ENCODE measurements around the gene EXOSC5.
A peak's percentile ranks its signal among the peaks of the same experiment; 100 is the strongest.
"Not testable (repeated sequence)": the region's sequence is repeated elsewhere in the genome, so short reads cannot be mapped to it uniquely, and the experiment has no call there.

The EXOSC5 gene

DNA sequence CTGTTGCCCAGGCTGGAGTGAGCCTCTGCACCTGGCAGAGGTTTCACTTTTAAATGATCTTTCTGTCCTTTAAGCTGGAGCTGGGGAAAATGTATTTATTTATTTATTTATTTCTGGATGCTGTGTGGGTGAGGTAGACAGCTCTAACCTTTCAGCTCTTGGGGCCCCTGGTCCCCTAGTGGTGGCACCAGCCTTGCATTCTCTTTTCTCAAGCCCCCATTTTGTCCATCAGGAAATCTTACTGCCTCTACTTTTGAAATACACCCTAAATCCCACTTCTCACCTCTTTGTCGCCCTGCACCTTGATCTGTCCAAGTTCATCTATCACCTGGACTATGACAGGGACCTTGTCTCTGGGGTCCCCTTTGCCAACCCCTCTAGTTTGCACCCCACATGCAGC lies 31.1 kb downstream of the EXOSC5 start:
- no peak for DNase-seq (ENCODE audit: low spot score)

DNA sequence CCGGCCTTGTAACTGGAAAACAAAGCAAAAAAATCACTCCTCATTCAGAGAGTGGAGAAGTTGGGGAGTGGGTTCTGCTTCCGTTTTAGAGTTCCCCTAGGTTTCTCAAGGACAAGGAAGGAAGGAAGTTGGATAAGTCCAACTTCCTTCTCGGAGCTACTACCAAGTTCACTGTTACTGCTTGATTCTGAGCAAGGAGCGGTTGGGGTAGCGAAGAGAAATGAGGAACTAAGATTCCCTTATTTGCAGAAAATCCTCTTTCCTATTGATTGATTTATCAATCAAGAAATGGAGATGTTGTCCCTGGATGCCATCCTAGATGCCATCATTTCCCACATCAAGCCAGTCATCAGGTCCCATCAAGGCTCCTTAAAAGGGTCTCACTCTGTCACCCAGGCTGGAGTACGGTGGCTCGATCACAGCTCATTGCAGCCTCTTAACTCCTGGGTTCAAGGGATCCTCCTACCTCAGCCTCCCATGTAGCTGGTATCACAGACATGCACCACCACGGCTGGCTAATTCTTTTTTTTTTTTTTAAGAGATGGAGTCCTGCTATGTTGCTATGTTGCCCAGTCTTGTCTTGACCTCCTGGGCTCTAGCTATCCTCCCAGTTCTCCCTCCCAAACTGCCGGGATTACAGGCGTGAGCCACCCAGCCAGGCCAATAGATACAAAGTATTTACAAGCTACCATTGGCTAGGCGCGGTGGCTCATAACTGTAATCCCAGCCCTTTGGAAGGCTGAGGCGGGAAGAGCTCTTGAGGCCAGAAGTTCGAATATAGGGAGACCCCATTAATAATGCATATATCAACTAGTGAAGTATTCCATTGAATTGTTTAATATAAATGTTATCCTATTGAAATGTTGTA lies 32.4 kb downstream of the EXOSC5 start:
- DNase-seq (ENCODE audit: low spot score): no peak

DNA sequence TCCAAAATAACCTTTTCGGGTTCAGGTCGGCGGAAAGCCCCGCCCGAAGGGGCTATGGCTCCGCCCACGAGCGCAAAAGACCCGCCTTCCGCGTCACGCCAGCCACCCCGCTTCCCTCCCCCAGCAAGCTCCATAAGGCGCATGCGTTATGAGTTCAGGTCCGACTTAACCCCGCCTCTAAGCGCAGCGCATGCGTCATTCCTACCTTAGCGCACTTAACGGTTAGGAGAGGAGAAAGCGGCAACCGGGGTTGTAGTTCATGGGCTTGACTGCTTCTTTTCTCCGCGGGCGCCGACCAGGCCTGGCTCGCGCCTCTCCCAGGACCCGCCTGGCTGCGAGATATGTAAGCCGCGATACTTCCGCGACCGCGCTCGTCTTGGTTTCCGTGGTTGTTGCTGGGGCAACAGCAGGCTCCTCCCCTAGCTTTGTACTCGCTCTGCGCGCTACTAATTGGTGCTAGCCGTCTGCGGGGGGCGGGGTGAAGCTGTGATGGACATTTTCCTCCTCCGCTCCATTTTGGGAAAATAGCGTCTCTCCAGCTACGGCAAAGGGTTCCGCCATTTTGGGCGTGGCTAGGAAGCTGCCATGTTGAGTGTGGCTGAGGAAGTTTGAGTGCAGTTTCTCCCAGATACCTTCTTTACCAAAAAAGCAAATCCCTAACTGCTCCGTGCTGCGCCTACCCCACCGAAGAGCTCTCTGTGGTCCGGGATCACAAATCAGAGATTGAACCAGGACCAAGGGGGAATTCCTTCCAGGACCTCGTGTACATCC lies 33.2 kb downstream of the EXOSC5 start, which contains the start of gene B9D2:
Gene B9D2 (minus strand): TSS at position 397 of the 771 bp plus-strand sequence. CDS start 630 bp downstream, outside the sequence.
- peak; percentile 100 for DNase-seq (ENCODE audit: low spot score)

DNA sequence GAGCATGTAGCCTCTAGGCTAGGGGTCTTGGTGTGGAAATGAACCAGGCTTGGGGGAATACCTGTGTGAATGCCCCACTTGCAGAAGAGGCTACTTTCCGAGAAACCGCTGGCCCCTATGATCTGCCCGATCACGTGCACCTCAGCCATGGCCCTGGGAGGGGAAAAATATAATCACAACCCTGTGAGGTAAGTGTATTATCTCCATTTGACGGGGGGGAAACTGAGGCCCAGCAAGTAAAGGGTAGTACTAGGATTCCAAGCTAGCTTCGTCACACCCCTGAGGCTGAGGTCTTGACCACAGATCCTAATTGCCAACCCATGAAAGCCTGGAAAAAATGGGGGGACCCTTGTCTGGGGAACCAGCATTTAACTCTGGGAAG lies 33.8 kb downstream of the EXOSC5 start:
- DNase-seq (ENCODE audit: low spot score): peak; percentile 17

DNA sequence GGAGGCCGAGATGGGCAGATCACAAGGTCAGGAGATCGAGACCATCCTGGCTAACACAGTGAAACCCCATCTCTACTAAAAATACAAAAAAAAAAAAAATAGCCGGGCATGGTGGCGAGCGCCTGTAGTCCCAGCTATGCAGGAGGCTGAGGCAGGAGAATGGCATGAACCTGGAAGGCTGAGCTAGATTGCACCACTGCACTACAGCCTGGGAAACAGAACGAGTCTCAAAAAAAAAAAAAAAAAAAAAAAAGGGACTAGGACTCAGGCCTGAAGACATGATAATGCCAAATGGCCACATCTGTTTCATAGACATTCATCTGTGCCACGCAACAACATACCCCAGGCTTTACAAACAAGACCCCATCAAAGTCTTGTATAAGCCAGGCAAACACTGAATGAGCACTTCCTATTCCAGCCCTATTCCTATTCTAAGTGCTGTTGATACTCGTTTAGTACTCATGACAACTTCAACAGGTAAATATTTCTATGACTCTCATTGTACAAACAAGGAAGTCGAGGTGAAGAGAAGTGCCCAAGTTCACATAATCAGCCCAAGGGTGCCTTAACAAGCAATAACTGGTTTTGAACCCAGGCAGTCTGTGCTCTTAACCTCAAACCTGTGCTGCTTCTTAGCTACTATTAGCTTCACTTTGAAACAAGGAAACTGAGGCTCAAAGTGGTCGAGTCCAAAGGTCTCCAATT lies 34.9 kb downstream of the EXOSC5 start:
- no peak for DNase-seq (ENCODE audit: low spot score)

DNA sequence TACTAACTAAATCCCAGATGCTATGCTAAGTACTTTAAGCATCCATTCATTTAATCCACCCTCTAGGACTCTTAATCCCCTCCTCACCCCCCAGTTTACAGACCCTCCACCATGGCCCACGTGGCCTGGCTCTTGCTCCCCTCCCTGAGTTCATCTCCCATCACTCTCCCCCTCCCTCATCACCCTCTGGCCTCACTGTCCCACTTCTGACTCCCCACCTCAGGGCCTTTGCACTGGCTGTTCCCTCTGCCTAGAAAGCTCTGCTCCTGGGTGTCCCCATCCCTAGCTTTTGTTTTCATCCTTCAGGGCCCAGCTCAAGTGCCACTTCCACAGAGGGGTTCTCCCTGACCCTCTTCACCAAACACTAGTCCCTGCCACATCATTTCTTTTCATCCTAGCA lies 37.4 kb downstream of the EXOSC5 start:
- DNase-seq (ENCODE audit: low spot score): no peak

DNA sequence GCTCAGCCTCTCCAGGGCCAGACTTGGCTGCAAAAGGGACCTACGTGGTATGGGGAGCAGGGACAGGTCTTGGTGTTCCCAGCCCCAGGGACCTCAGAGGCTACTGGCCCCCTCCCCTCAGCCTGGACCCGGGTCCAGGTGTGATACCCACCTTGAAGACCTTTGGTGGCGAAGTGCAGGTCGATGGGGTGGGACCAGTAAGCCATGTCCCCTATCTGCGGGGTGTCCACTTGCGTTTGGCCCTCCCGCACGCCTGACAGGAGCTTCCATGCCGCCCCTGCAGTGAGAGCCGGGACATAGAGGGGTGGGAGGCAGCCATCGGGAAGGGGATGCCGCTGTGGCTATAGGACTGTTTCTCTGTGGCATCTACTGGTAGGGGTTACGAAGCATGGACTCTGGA lies 39.4 kb downstream of the EXOSC5 start:
- no peak for DNase-seq (ENCODE audit: low spot score)

DNA sequence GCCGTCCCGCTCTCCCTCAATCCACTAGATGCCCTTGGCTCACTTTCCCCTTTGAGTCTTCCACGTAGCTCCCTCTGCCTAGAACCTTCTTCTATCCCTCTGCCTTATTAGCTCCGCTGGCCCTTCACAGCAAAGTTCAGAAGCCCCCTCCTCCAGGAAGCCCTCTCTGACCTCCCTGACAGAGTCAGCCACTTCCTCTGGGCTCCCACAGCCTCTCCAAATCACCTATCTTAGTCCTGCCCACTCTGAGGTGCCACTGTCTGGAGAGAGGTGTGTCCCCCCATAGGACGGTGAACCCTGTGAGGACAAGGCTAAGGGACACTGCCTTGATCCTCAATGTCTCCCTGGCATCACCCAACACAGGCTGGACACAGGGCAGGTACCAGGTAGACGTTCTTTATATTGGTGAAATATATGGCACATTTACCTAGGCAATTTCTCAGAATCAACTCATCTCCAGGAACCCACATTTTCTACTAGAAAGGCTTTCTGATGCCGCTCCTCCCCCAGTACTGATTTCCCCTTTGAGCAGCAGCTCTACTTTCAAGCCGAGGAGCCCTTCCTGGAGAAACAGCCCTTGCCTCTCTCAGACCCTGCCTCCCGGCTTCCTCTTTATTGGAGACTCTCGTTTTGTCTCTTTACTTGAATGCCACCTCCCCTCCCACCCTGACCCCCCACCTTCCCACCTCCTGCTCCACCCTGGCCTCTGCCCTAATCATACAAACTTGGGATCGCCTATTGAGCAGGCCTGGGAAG lies 40.0 kb downstream of the EXOSC5 start:
- no peak for DNase-seq (ENCODE audit: low spot score)

DNA sequence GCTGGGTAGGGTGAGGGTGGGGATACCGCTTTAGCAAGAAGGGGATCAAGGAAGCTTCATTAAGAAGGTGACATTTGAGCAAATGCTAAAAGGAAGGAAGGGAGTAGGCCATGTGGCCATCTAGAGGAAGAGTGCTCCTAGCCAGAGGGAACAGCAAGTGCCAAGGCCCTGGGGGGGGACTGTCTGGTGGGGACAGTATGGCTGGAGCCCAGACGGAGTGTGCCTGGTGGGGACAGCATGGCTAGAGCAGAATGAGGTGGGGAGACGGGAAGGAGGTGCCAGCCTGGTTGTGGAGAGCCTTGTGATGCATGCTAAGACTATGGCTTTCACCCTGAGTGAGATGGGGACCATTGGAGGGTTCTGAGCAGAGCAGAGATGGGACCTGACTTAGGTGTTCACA lies 41.4 kb downstream of the EXOSC5 start:
- no peak for DNase-seq (ENCODE audit: low spot score)

DNA sequence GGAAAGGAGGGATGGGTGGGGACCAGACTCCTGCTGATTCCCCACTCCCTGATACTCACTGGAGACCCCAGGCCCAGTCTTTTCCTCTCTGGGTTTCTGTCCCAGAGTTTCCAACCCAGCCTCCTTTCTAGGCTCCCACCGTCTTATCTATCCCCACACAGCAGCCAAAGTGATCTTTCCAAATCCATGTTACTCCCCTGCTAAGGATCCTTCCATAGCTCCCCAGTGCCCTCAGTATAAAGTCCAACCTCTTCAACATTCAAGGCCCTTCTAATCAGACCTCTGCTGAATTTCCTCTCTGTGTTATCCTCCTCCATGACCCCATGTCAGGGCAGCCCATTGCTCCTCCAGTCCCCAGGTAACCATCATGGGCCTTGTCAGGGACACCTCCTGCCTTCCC lies 42.1 kb downstream of the EXOSC5 start:
- DNase-seq (ENCODE audit: low spot score): no peak

DNA sequence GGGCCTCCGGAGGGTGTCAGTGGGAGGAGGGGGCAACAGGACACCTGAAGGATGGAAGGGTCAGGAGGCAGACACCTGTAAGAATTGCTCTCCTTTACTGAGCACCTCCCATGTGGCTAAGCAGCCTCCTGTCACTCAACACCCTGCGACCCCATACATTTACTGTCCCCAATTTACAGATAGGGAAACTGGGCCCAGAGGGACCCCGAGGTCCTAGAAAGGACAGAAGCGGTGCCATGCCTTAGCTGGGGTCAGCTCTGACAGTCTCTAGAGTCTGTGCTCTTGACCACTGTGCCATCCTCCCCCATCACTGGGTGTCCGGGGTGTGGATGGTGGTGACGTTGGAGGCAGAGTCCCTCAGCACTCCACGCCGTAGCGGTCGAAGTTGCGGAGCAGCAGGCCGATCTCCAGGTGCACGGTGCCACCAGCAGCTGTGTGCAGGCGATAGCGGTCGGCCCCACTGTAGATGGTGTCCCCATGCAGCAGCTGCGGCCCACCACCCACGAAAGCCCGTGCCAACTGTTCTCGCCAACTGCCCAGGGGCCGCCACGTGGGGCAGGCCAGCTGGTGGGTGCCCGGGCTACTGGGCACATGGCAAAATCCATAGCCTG lies 42.7 kb downstream of the EXOSC5 start:
- no peak for DNase-seq (ENCODE audit: low spot score)

DNA sequence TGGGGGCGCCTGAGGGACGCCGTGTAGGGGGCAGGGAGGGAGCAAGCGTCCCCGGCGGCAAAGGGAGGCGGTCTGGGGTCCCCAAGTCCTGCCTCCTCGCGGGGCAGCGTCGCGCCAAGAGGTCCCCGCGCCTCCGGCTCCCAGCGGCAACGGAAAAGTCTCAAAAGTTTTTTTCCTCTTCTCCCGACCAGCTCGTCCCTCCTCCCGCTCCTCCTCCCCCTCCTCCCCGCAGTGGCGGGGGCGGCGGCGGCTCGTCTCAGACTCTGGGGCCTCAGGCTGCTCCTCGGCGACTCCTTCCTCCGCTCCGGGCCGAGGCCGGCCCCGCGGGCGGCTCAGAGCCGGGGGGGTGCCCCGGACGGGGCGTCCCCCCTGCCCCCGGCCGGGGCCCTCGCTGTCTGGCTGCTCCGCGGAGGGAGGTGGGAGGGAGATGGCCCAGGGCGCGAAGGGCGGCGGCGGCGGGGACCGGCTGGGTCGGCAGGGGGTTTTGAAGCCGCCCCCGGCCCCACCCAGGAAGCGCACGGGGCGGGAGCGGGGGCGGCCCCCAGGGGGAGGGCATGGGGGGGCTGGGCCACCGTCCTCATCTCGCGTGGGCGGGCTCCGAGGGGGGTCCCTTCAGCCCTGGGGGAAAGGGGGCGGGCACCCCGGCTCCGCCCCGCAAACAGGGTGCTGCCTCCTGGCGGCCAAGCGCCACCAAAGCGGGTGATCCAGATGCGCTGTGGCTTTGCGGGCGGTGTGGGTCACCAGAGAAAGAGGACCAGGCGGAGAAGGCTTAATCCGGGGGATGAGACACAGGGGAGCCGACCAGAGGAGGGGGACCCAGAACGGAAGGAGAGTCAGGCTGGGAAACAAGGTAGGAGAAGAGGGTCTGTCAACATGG lies 43.5 kb downstream of the EXOSC5 start, which contains the start of gene TGFB1:
Gene TGFB1 (minus strand): TSS at position 457 of the 877 bp plus-strand sequence. CDS start 878 bp downstream, outside the sequence.
- DNase-seq (ENCODE audit: low spot score): peak; percentile 76

DNA sequence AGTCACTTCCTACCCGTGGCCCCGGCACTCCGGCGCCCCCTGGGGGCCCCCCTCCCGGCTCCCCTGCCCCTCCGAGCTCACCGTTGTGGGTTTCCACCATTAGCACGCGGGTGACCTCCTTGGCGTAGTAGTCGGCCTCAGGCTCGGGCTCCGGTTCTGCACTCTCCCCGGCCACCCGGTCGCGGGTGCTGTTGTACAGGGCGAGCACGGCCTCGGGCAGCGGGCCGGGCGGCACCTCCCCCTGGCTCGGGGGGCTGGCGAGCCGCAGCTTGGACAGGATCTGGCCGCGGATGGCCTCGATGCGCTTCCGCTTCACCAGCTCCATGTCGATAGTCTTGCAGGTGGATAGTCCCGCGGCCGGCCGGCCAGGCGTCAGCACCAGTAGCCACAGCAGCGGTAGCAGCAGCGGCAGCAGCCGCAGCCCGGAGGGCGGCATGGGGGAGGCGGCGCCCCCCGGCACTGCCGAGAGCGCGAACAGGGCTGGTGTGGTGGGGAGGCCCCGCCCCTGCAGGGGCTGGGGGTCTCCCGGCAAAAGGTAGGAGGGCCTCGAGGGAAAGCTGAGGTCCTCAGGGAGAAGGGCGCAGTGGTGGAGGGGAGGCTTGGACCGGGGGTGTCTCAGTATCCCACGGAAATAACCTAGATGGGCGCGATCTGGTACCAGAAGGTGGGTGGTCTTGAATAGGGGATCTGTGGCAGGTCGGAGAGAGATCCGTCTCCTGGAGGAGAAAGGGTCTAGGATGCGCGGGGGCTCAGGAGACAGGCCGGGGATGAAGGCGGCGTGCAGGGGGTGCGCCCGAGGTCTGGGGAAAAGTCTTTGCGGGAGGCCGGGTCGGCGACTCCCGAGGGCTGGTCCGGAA lies 44.3 kb downstream of the EXOSC5 start:
- peak; percentile 61 for DNase-seq (ENCODE audit: low spot score)

DNA sequence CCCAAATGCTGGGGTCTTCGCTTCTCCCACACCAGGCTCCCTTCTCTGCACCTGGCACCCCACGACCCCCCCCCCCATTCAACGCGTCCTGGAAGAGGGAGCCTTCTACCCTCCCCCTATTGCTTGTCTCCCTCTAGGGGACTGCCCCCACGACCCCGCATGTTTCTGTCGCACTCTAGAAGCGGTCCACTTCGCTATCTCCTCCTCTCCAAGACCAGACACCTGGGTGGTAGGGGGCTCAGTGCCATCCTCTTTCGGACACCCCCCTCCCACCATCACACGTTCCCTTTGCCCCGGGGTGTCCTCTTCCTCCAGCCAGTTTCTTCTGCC lies 44.9 kb downstream of the EXOSC5 start:
- DNase-seq (ENCODE audit: low spot score): no peak

DNA sequence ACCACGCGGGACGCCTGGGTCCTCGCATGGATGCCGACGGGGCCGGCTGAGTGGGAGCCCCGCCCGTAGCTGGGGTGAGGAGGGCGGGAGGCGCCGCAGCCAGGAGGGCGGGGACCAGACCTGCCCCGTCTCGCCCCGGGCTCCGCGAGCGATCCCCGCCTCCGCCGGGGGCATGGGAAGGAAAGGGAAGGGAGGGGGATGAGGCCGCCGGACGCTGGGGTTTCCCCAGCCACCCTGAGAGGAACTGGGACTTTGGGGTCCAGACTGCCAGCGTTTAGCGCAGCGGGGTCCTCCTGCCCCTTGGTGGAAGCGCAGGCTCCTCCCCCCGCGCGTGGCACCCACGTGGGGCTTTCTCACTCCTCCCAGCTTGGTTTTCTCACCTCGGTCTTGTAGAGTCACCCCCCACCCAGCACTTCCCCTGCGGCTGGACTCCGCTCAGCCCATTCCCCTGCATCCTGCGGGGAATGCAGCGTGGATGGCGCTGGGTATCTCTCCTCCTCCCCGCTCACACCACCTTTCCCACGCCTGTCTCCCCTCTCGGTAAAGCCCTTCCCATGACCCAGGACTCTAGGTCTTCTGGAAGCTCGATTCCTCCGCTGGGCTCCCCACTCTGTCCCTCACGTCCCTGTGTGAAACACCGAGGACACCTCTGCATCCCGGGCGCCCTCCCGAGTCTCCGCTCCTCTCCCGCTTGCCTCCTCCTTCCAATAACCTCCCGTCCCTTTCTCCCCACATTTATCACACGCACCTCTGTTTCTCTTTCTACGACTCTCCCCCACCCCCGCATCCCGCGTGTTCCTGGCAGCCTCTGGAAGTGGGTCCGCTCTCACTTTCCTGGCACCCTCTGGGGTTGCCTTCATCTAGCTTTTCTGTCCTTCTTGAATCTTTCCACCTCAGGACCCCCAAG lies 45.6 kb downstream of the EXOSC5 start:
- peak; percentile 70 for DNase-seq (ENCODE audit: low spot score)

DNA sequence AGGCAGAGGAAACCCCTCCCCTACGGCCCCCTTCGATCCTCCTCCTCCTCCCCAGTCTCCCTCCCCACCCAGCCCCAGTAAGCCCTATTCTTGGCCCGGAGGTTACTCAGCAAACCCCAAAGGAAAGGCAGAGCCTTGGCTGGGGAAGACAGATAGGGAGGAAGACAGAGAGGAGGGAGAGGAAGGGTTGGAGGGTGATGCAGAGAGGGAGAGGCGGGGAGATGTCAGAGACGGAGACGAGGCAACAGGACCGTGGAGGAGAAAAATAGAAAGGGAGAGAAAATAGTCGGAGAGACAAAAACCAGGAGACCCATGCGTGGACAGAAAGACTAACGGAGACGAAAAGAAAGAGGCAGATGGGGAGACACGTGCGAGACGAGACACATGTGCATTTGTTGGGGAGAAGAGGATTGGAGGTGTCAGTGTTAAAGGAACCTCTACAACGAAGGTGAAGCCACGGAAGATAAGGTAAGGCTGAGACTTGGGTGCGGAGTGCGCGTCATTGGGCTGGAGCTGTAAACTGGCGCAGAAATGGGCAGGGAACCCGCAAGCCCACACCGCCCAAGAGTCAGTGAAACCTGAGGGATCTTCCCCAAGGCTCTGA lies 46.3 kb downstream of the EXOSC5 start:
- DNase-seq (ENCODE audit: low spot score): peak; percentile 21

DNA sequence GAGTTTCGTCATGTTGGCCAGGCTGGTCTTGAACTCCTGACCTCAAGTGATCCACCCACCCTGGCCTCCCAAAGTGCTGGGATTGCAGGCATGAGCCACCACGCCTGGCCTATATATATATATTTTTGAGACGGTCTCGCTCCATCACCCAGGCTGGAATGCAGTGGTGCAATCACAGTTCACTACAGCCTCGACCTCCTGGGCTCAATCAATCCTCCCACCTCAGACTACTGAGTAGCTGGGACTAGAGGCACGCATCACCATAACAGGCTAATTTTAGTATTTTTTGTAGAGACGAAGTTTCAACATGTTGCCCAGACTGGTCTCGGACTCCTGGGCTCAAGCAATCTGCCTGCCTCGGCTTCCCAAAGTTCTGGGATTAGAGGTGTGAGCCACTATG lies 50.2 kb downstream of the EXOSC5 start:
- not testable (repeated sequence) for DNase-seq (ENCODE audit: low spot score)

DNA sequence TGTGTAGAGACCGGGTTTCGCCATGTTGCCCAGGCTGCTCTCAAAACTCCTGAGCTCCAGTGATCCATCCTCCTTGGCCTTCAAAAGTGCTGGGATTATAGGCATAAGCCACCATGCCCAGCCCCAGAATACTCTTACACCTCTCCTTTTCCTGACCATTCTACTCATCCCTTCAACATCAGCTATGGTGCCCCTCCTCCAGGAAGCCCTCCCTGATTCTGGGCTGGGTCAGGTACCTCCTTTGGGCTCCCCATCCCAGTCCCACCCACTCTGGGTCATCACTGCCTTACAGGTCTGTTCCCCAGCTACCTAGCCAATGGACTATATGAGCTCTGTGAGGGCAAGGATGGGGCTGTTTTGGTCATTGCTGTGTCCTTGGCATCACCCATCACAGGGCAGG lies 53.0 kb downstream of the EXOSC5 start:
- no peak for DNase-seq (ENCODE audit: low spot score)

All from hematopoietic multipotent progenitor cell treated with erythropoietin and hydrocortisone succinate and interleukin-3 and kit ligand, for 17 days (in vitro differentiated cells).